OCI-LY1 (cell line): ENCODE data around the gene CDC6.

Experiments
- H2AFZ ChIP-seq: fragments of 200-600 bp; sonication (generic), shearing (Covaris generic); 2 replicates; pipeline ENCODE4 v1.6.0; 2014; ENCODE audit warnings: antibody characterized with exemption, mild to moderate bottlenecking, low read length
- H3F3A ChIP-seq: fragments of 200-600 bp; sonication (generic), shearing (Covaris generic); 2 replicates; pipeline ENCODE4 v1.6.0; 2014; ENCODE audit warnings: mild to moderate bottlenecking, antibody characterized with exemption, low read length, moderate library complexity; ENCODE audit not compliant: insufficient read depth
- H3K27ac ChIP-seq: fragments of 200-600 bp; sonication (generic); 2 replicates; pipeline ENCODE4 v1.5.1; 2014; ENCODE audit warnings: low read length, mixed run types, mild to moderate bottlenecking, low read depth; ENCODE audit not compliant: poor library complexity, severe bottlenecking
- H3K27me3 ChIP-seq: fragments of 200-600 bp; sonication (generic); 2 replicates; pipeline ENCODE4 v1.6.0; 2014; ENCODE audit warnings: antibody characterized with exemption, mild to moderate bottlenecking, low read length, moderate library complexity; ENCODE audit not compliant: insufficient read depth
- H3K36me3 ChIP-seq: fragments of 200-600 bp; sonication (generic); 2 replicates; pipeline ENCODE4 v1.6.1; 2014; ENCODE audit warnings: mild to moderate bottlenecking, antibody characterized with exemption, low read length, moderate library complexity, mixed read lengths; ENCODE audit not compliant: insufficient read depth
- H3K4me1 ChIP-seq: fragments of 200-600 bp; sonication (generic); 2 replicates; pipeline ENCODE4 v1.5.1; 2014; ENCODE audit warnings: mild to moderate bottlenecking, low read length, moderate library complexity; ENCODE audit not compliant: insufficient read depth, severe bottlenecking
- H3K4me2 ChIP-seq: fragments of 200-600 bp; sonication (generic), shearing (Covaris generic); 2 replicates; pipeline ENCODE4 v1.6.1; 2014; ENCODE audit warnings: low read length
- H3K4me3 ChIP-seq: fragments of 200-600 bp; sonication (generic); 2 replicates; pipeline ENCODE4 v1.5.1; 2014; ENCODE audit warnings: low read length, low read depth, mild to moderate bottlenecking, mixed read lengths; ENCODE audit not compliant: poor library complexity, severe bottlenecking
- H3K79me2 ChIP-seq: fragments of 200-600 bp; shearing (Covaris generic); 2 replicates; pipeline ENCODE4 v1.6.1; 2016; ENCODE audit warnings: mixed run types, low read length, mixed read lengths; ENCODE audit not compliant: insufficient read depth
- H3K9ac ChIP-seq: fragments of 200-600 bp; sonication (generic), shearing (Covaris generic); 2 replicates; pipeline ENCODE4 v1.6.1; 2014; ENCODE audit warnings: mild to moderate bottlenecking, low read length, mixed read lengths
- H3K9me2 ChIP-seq: fragments of 200-600 bp; sonication (generic), shearing (Covaris generic); 2 replicates; pipeline ENCODE4 v1.6.1; 2014; ENCODE audit warnings: low read depth, mild to moderate bottlenecking, low read length, mixed read lengths
- H3K9me3 ChIP-seq: fragments of 200-600 bp; shearing (Covaris generic); 2 replicates; pipeline ENCODE4 v1.6.1; 2014; ENCODE audit warnings: low read length, mixed read lengths
- H4K20me1 ChIP-seq: fragments of 200-600 bp; sonication (generic), shearing (Covaris generic); 2 replicates; pipeline ENCODE4 v1.6.0; 2016; ENCODE audit warnings: mild to moderate bottlenecking, low read length; ENCODE audit not compliant: insufficient read depth
- CTCF ChIP-seq: fragments of 200-600 bp; sonication (generic), shearing (Covaris generic); IDR thresholded peaks from 2 replicates; pipeline ENCODE4 v1.5.1; 2017; ENCODE audit warnings: mild to moderate bottlenecking, antibody characterized with exemption, low read length, moderate library complexity, mixed read lengths
- EZH2 ChIP-seq: fragments of 200-600 bp; sonication (generic), shearing (Covaris generic); IDR thresholded peaks from 2 replicates; pipeline ENCODE4 v1.8.0; 2017; ENCODE audit warnings: borderline replicate concordance, mixed run types, mild to moderate bottlenecking, antibody characterized with exemption, low read length, moderate library complexity, mixed read lengths

The CDC6 gene

DNA sequence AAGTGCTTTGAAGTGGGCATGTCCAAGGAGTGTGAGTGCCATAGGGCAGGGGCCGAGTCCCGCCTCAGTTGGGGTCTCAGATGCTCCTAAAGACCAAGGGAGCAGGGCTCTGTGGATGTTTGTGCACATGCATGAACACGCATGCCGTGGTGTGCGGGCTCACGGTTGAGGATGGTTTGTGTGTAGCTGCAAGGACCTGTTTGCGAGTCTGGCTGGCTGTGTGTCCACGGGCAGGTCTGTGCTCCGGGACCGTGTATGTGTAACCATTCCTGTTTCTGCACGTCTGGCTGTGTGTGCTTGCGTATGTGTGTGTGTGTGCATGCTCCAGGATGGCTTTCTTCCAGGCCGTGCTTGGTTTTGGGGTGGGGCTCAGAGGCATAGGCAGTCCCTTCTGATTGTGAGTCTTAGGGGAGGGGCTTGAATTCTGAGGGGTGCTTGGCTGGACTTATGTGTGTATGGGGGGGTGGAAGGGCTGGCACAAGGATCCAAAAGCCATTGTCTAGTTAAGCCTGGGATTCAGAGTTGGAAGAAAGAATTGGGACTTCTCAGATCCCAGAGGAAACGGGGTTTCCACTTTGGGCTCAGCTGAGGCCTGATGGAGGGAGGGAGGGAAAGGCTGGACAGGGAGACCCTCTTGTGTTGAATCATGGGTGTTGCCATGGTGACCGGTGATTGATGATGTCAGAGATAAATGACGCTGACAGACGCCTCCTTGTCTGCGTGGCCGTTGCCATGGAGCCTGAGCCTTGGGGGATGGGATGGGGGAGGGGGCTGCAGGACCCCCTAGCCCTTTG lies 62.4 kb downstream of the CDC6 start:
- Histone ChIP-seq H3K4me2 (no peak overlapping the region), H3K4me1 (peaks cover 7% of the 10 kb centered on the region), H3K79me2 (no peaks in the 10 kb centered on the region), H3K9me3 (no peaks in the 10 kb centered on the region), H3K36me3 (no peaks in the 10 kb centered on the region), H3K9me2 (no peaks in the 10 kb centered on the region), H3K27me3 (peaks cover 5% of the 10 kb centered on the region; the same call in 1 of the 2 replicates), H3K4me3 (no peak overlapping the region), H3F3A (no peaks in the 10 kb centered on the region), H4K20me1 (no peaks in the 10 kb centered on the region), H3K9ac (no peak overlapping the region), H3K27ac (no peak overlapping the region), H2AFZ (no peak overlapping the region)
- TF ChIP-seq CTCF (no peak), EZH2 (no peak)

DNA sequence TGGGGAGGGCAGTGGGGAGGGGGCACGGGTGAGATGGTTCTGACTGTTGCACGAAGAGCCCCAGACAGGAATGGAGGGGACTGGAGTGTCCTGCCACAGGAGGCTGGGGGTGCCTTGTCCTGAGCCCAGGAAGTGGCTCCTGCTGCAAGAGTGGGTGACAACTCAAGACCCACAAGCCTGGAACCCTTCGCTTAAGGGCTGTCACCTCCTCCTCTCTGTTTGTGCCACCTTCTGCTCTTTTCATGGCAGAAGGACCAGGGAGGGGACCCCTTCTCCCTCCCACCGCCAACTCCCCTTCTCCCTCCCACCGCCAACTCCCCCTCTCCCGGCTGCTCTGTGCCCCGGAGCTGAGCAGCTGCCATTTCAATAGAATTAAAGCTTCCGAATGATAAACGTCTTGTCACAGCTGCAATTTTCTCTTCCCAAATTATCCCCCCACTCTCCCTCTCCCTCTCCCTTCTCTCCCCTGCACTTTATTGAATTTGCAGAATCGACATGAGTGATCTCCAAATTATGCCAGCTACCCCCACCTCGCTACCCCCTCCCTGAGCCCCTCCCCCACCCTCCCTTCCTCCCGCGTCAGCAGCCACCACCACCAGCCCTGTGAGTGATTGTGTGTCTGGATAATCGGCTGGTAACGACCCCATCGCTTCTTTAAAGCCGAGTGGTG lies 63.1 kb downstream of the CDC6 start:
- H3K36me3 ChIP-seq: no peaks in the 10 kb centered on the region
- H3K79me2 ChIP-seq: no peaks in the 10 kb centered on the region
- peaks cover 3% of the 10 kb centered on the region for H3K4me1 ChIP-seq
- H3K9ac ChIP-seq: no peak overlapping the region
- no peaks in the 10 kb centered on the region for H3F3A ChIP-seq
- no peak overlapping the region for H3K4me3 ChIP-seq
- H3K27me3 ChIP-seq: peaks cover 5% of the 10 kb centered on the region; the same call in 1 of the 2 replicates
- H3K27ac ChIP-seq: no peak overlapping the region
- H4K20me1 ChIP-seq: no peaks in the 10 kb centered on the region
- no peak overlapping the region for H3K4me2 ChIP-seq
- TF ChIP-seq EZH2: no peak
- no peak for TF ChIP-seq CTCF
- H3K9me2 ChIP-seq: no peaks in the 10 kb centered on the region
- no peaks in the 10 kb centered on the region for H3K9me3 ChIP-seq
- H2AFZ ChIP-seq: no peak overlapping the region

- no peaks in the 10 kb centered on the region for H3K79me2 ChIP-seq
- peaks cover 3% of the 10 kb centered on the region for H3K4me1 ChIP-seq
- H4K20me1 ChIP-seq: no peaks in the 10 kb centered on the region
- H3K9ac ChIP-seq: no peak overlapping the region
- H3F3A ChIP-seq: no peaks in the 10 kb centered on the region
- H3K4me3 ChIP-seq: no peak overlapping the region
- TF ChIP-seq EZH2: no peak
- TF ChIP-seq CTCF: no peak
- no peak overlapping the region for H3K4me2 ChIP-seq
- no peak overlapping the region for H2AFZ ChIP-seq
- H3K9me2 ChIP-seq: no peaks in the 10 kb centered on the region
- H3K36me3 ChIP-seq: no peaks in the 10 kb centered on the region
- peaks cover 5% of the 10 kb centered on the region; the same call in 1 of the 2 replicates for H3K27me3 ChIP-seq
- no peaks in the 10 kb centered on the region for H3K9me3 ChIP-seq
- no peak overlapping the region for H3K27ac ChIP-seq
Observed at GRCh38 chr17:40351359-40352236, 63.9 kb downstream of the CDC6 start.
